ENCODE results near the gene MEIOB.

Gene MEIOB

DNA sequence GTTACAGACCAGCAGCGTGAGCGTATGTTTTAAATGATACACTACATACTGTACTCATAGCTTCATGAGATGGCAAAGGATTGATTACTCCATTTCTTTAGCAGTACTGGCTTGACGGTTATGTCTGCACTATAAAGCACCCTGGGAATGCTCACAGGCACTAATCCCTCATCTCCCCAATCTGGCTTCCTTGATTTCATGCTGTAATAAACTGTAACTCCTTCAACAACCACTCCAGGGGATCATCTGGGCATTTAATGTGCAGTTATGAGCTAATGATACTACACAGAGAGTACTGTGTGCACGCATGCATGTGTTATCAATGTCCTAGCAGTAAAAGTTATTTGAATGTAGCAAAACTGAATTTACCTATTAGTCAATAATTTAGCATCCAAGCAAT is 20.2 kb downstream of the MEIOB start:
- no peak overlapping the region for H3K4me3 ChIP-seq (ENCODE audit: control insufficient read depth, low read depth, low read length)
- DNase-seq (ENCODE audit: low read depth) = no peak
- TF ChIP-seq, protein P1, sequence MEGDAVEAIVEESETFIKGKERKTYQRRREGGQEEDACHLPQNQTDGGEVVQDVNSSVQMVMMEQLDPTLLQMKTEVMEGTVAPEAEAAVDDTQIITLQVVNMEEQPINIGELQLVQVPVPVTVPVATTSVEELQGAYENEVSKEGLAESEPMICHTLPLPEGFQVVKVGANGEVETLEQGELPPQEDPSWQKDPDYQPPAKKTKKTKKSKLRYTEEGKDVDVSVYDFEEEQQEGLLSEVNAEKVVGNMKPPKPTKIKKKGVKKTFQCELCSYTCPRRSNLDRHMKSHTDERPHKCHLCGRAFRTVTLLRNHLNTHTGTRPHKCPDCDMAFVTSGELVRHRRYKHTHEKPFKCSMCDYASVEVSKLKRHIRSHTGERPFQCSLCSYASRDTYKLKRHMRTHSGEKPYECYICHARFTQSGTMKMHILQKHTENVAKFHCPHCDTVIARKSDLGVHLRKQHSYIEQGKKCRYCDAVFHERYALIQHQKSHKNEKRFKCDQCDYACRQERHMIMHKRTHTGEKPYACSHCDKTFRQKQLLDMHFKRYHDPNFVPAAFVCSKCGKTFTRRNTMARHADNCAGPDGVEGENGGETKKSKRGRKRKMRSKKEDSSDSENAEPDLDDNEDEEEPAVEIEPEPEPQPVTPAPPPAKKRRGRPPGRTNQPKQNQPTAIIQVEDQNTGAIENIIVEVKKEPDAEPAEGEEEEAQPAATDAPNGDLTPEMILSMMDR (conservative IDR thresholded peaks at IDR 0.05; ENCODE audit: control insufficient read depth, insufficient read depth, low read depth, low read length) = no peak

DNA sequence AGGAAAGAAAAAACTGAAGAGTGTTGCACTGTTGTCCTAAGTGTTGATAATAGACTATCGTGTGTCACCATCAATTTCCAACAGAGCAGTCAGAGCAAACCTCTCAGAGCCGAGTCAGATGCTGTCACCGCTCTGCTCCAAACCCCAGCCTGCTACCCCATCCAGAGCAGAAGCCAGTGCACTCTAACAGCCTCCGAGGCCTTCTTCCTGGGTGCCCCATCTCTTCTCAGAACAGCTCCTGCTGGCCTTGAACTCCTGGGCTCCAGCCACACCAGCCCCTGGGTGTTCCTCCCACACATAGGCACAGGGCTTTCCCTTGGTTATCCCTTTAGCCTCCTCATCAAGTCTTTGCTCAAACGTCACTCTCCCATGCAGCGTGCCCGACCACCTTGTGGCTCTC is 21.0 kb downstream of the MEIOB start:
- TF ChIP-seq, protein P1 (conservative IDR thresholded peaks at IDR 0.05; ENCODE audit: control insufficient read depth, insufficient read depth, low read depth, low read length) = no peak
- no peak overlapping the region for H3K4me3 ChIP-seq (ENCODE audit: control insufficient read depth, low read depth, low read length)
- DNase-seq (ENCODE audit: low read depth) = no peak

DNA sequence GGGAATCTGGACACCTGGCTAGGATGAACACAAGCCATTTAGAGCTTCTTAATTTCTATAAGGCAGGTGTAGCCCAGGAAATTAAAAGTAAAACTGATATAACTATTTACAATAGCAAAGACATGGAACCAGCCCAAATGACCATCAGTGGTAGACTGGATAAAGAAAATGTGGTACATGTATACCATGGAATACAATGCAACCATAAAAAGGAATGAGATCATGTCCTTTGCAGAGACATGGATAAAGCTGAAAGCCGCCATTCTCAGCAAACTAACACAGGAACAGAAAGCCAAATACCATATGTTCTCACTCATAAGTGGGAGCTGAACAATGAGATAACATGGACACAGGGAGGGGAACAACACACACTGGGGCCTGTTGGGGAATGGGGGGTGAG is 25.5 kb downstream of the MEIOB start:
- no peak overlapping the region for H3K4me3 ChIP-seq (ENCODE audit: control insufficient read depth, low read depth, low read length)
- DNase-seq (ENCODE audit: low read depth) = no peak
- TF ChIP-seq, protein P1 (conservative IDR thresholded peaks at IDR 0.05; ENCODE audit: control insufficient read depth, insufficient read depth, low read depth, low read length) = no peak

DNA sequence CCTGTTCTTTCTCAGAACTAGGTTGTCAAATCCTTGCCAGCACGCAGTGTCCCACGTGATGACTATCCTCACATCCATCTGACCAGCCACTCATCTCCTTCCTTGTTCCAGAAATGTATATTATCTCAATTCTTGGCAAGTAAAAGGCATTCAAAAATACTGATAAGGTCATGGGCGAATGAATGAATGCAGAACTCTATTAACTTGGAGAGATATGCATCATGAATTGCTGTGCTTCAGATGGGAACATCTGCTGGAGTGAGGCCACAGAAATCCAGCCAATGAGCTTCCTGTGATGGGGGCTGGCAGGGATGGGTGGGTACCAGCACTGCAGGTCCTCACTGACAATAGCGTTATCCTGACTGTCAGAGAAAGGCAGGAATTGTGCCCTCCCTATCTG is 26.0 kb downstream of the MEIOB start:
- DNase-seq (ENCODE audit: low read depth) = no peak
- no peak overlapping the region for H3K4me3 ChIP-seq (ENCODE audit: control insufficient read depth, low read depth, low read length)
- TF ChIP-seq, protein P1 (conservative IDR thresholded peaks at IDR 0.05; ENCODE audit: control insufficient read depth, insufficient read depth, low read depth, low read length) = no peak

DNA sequence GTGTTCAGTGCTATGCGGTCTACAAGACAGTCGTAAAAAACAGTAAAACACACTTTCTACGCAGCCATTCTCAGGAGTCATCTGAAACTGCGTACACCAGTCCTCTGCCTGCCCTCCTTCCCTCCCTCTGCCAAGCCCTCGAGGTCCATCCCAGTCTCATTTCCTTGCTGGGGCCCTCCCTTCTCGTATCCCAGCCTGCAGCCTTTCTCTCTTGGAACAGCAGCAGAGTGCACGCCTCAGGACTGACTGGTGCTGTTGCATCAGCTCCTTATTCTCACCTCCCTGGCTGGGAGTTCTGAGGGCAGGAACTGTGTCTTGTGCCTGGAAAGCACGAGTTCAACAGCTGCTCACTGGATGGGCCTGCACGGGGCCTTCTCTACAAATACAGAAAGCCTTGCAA is 32.4 kb downstream of the MEIOB start:
- no peak overlapping the region for H3K4me3 ChIP-seq (ENCODE audit: control insufficient read depth, low read depth, low read length)
- DNase-seq (ENCODE audit: low read depth) = peak; percentile 63
- TF ChIP-seq, protein P1 (conservative IDR thresholded peaks at IDR 0.05; ENCODE audit: control insufficient read depth, insufficient read depth, low read depth, low read length) = no peak

DNA sequence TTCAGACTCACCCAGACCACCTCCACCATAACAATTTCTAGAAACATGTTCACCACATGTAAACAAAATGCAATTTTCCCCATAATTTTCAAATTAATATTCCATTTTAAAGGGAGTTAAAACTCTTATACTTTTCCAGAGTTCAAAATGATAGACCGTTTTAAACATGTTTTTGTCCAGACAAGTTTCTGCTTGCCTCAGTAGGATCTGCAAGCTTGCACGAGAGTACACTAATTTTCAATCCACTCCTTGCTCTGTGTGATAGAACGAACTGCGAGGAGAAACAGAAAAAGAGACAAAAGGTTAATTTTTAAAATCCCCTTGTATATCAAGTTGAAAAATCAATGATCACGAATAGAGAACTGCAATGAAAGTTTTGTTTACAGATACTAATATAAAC is 37.9 kb downstream of the MEIOB start:
- DNase-seq (ENCODE audit: low read depth) = no peak
- TF ChIP-seq, protein P1 (conservative IDR thresholded peaks at IDR 0.05; ENCODE audit: control insufficient read depth, insufficient read depth, low read depth, low read length) = no peak
- no peak overlapping the region for H3K4me3 ChIP-seq (ENCODE audit: control insufficient read depth, low read depth, low read length)

DNA sequence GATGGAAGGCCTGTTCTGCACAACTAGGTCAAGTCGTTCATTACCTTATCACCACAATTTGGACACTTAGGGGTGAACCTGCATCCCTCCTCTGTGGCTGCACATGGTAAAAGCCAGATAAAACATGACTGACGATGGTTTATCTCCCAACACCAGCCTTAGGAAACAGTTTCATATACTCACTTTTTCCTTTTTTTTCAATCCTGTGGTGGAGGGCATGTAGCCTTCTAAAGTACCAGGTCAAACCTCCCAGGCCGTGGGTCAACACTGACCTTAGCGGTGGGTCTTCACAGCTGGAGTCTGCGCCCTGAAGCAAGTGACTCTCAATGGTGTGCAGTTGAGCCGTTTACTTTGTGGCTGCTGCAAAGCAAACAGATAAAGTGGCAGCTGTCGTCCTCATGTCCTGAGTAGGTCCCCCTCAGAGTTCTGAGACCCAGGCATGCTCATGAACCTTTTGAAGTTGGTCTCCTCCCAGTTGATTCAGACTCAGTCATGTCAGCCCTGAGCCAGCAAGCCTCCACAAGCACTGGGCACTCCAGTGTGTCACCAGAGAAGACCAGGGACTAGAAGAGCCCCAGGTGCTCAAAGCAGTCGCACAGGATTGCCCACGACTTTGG is 39.0 kb downstream of the MEIOB start:
- no peak overlapping the region for H3K4me3 ChIP-seq (ENCODE audit: control insufficient read depth, low read depth, low read length)
- DNase-seq (ENCODE audit: low read depth) = no peak
- TF ChIP-seq, protein P1 (conservative IDR thresholded peaks at IDR 0.05; ENCODE audit: control insufficient read depth, insufficient read depth, low read depth, low read length) = no peak
